NB4 (cell line): ENCODE measurements around the gene FAM186B.

ENCODE experiments used
- DNase-seq: peaks from one replicate; pipeline ENCODE4 v3.0.0; 2010; ENCODE audit warnings: low read depth
- H3K4me3 ChIP-seq: one replicate; pipeline ENCODE4 v1.5.1; 2011; ENCODE audit warnings: mild to moderate bottlenecking, low read depth, low read length, moderate library complexity
- MYC ChIP-seq: IDR thresholded peaks from 2 replicates; pipeline ENCODE4 v1.6.1; 2011; ENCODE audit warnings: low read depth, low read length
- POLR2A ChIP-seq: IDR thresholded peaks from 2 replicates; pipeline ENCODE4 v1.6.1; 2011; ENCODE audit warnings: mild to moderate bottlenecking; ENCODE audit not compliant: insufficient read length; ENCODE audit errors: extremely low read depth
- TF ChIP-seq, protein P1 (sequence below): IDR thresholded peaks from 2 replicates; pipeline ENCODE4 v1.6.1; 2011; ENCODE audit warnings: low read depth, low read length
- TF ChIP-seq, protein P2 (sequence below): IDR thresholded peaks from one replicate; pipeline ENCODE4 v1.5.1; 2012; ENCODE audit warnings: low read depth, low read length

Gene FAM186B

DNA sequence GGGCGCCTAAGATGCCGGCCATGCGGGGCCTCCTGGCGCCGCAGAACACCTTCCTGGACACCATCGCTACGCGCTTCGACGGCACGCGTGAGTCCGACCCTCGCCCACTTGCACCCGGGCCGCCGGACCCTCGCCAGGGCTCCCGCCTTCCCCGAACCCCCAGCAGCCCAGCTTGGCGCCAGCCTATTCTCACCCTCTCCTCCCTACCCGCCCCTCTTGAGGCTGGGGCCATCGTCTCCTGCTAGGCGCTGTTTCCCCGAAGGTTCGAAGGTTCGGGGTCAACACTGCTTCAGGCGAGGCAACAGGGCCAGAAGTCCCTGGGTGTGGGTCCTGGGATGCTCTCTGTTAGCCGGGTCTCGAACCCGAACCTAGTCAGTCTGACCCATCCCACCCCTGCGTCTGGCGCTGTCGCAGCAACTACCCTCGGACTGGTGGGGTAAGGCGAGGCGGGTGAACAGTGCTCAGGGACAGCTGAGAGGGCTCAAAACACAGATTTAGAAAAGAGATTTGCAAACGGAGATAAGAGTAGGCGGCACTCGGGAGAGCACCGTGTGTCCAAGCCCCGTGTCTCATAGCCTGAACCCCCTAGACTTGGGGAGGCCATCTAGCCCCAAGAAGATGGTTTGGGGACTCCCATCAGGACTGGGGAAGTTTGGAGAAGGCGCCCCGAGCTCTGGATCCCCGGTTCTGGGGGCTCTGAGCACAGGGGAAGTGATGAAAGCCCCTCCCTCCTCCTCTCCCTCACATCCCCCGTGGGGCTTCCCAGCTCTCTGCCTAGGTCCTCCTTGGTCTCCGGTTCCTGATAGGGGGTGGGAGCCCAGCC lies 65.8 kb downstream of the FAM186B start:
- TF ChIP-seq POLR2A, result no peak
- TF ChIP-seq, protein P1, sequence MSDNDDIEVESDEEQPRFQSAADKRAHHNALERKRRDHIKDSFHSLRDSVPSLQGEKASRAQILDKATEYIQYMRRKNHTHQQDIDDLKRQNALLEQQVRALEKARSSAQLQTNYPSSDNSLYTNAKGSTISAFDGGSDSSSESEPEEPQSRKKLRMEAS, result no peak
- TF ChIP-seq MYC, result no peak
- TF ChIP-seq, protein P2, sequence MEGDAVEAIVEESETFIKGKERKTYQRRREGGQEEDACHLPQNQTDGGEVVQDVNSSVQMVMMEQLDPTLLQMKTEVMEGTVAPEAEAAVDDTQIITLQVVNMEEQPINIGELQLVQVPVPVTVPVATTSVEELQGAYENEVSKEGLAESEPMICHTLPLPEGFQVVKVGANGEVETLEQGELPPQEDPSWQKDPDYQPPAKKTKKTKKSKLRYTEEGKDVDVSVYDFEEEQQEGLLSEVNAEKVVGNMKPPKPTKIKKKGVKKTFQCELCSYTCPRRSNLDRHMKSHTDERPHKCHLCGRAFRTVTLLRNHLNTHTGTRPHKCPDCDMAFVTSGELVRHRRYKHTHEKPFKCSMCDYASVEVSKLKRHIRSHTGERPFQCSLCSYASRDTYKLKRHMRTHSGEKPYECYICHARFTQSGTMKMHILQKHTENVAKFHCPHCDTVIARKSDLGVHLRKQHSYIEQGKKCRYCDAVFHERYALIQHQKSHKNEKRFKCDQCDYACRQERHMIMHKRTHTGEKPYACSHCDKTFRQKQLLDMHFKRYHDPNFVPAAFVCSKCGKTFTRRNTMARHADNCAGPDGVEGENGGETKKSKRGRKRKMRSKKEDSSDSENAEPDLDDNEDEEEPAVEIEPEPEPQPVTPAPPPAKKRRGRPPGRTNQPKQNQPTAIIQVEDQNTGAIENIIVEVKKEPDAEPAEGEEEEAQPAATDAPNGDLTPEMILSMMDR, result no peak
- no peak for DNase-seq
- H3K4me3 ChIP-seq, result no peak overlapping the region

DNA sequence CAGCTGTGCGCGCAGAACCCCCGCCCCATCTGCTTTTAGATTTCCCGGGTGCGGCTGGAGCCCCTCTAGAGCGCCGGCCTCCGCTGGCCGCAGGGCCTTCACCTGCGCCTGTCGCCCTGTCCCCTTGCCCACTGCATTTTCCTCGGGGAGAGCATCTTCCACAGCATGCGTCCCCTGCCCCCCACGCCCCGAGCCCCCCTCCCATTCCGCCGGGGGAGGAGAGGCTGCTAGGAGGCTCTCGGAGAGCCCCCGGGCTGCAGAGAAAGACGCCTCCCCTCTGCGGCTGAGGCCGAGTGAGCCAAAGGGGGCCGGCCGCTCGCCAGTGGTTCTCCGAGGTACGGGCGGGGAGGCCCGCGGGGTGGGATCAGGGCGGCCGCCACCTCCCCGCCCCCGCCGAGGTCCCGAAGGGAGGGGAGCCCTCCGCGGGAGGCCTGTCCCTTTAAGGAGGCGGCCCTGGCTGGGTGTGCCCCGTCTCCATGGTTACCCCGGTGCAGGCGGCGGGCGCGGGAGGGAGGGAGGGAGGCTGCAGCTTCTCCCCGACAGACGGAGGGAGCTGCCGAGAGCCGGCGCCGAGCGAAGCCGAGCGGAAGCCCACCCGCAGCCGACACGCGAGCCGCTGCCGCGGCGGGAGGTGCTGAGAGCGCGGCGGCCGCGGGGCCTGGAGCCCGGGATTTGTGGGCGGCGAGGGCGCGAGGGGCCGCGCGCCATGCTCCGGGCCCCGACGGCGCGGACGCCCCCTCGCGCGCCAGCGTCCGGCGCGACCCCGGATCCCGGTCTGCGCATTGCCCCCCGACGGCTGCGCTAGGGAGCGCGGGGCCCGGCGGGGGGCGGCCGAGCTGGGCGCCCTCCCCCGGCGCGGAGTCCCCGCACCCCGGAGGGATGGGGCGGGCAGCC lies 66.7 kb downstream of the FAM186B start, which contains the start of gene KCNH3:
TSS of gene KCNH3 (plus strand) at position 521 of the 894 bp plus-strand sequence. CDS start 387 bp downstream, outside the sequence.
- H3K4me3 ChIP-seq, result peak within 1 kb of the TSS; percentile 32
- DNase-seq, result peak; percentile 87
- no peak for TF ChIP-seq POLR2A
- TF ChIP-seq, protein P2, result no peak
- no peak for TF ChIP-seq MYC
- TF ChIP-seq, protein P1, result no peak

DNA sequence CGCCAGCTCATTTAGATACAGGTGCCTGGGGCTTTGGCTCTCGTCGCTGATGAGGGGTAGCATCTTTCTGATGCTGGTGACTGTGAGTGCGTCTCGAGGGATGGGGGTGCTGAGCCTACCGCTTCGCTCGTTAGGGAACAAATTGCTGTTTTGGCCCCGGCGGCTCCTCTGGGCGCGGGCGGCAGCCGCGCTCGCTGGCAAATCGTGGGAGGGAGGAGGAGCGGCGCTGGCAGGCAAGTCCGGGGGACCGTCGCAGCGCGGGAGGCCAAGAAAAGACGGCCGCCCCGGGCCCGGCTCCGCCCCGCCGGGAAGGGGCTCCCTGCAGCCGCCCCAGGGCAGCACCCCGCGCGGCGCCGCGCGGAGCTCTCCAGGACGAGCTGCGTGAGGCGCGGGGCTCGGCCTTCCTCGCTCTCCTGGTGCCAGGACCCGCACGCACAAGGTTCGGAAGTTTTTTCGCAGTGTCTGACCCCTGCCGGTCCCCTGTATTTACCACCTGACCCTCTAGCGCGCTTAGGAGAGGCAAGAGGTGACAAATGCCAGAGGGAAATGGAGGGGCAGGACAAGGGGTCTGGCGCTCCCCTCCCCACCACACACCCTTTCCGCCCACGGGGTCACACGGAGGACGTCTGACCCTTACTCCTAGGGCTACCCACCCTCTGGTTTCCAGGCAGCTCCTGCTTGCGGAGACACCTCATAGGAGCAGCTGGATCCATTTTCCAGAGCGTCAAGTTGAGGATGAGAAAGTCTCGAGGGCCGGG lies 67.5 kb downstream of the FAM186B start:
- H3K4me3 ChIP-seq, result peak overlapping the region; percentile 32
- TF ChIP-seq, protein P1, result no peak
- no peak for TF ChIP-seq POLR2A
- TF ChIP-seq, protein P2, result no peak
- TF ChIP-seq MYC, result no peak
- peak; percentile 59 for DNase-seq
